GM21381 (cell line): ENCODE data around the gene NSUN2.
"Not testable (repeated sequence)": the region's sequence is repeated elsewhere in the genome, so short reads cannot be mapped to it uniquely, and the experiment has no call there.

Source experiments
- ATAC-seq: cut with Tn5 transposase; IDR thresholded peaks from one replicate; pipeline ENCODE4 v1.9.1; 2021; ENCODE audit warnings: mild to moderate bottlenecking, moderate library complexity; ENCODE audit not compliant: unreplicated experiment

Gene NSUN2

DNA sequence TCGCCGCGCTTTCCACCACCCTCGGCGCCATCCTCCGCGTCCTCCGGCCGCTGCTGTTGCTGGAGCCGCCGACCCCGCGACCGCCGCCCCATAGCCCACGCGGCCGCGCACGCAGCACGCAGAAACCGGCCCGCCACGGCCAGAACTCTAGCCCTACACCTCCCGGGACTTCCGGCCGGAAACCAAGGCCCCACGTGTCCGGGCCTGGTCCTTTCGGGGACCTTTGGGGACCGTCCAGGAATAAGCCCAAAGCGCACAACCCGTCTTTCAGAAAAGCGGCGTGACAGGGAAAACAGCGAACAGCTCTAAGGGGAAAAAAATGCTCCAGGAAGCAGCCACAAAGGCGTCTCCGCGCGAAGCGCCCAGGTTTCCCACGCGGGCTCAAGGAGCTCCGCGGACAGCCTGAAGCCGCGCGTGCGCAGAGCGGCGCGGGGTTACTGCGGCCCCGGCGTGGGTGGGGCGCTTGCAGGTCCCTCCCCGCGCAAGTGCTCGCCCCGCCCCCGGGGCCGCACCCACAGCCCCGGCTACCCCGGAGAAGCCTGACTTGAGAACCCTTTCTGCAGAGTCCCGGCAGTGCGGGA is at the start of gene NSUN2, which contains the start of gene SRD5A1:
Gene NSUN2, minus strand, starts transcription at position 157 of the 581 bp plus-strand sequence. Its CDS starts 65 bp downstream, at position 92.
Gene SRD5A1, plus strand, starts transcription at position 553 of the 581 bp plus-strand sequence. CDS start 137 bp downstream, outside the sequence.
- ATAC-seq = peak; percentile 85

DNA sequence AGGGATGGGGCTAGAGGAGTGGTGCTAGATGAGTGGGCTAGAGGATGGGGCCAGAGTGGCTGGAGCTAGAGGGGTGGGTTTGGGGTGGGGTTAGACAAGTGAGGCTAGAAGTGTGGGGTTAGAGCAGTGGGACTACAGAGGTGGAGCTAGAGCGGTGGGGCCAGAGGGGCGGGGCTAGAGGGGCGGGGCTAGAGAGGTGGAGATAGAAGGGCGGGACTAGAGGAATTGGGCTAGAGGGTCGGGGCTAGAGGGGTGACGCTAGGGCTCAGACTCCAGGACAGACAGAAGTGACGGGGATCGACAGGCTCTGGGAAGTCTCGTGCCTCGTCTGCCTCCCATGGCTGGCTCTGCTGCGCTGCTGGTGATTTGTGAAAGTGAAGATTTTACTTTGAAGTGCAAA is 49.4 kb upstream of the NSUN2 start:
- ATAC-seq = no peak

DNA sequence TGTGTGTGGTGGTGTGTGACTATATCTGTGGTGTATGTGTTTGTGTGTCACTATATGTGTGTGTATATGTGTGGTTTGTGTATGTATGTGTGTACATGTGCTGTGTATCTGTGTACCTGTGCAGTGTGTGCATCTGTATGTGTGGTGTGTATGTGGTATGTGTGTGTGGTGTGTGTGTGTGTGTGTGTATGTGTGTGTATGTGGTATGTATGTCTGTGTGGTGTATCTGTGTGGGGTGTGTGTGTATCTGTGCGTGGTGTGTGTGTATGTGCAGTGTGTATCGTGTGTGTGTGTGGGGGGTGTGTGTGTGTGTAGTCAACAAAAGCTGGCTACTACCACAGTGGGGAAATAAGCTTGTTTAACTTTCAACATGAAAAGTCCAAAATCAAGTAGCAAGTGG is 48.8 kb upstream of the NSUN2 start:
- ATAC-seq = no peak

GRCh38 chr5:6680922-6681321 is 48.1 kb upstream of the NSUN2 start:
- ATAC-seq = no peak

DNA sequence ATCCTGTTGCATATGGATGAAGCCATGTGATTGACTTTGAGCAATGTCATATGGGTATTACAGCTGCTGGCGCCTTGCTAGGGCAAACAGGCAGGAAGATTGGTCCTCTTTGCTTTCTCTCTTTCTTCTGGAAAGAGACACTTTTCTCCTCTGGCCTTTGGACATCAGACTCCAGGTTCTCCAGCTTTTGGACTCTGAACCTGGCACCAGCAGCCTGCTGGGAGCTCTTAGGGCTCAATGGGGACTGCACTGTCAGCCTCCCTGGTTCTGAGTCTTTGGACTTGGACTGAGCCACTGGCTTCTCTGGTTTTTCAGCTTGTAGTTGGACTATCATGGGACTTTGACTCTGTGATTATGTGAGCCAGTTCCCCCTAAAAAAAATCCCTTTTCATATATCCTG is 45.5 kb upstream of the NSUN2 start:
- no peak for ATAC-seq

DNA sequence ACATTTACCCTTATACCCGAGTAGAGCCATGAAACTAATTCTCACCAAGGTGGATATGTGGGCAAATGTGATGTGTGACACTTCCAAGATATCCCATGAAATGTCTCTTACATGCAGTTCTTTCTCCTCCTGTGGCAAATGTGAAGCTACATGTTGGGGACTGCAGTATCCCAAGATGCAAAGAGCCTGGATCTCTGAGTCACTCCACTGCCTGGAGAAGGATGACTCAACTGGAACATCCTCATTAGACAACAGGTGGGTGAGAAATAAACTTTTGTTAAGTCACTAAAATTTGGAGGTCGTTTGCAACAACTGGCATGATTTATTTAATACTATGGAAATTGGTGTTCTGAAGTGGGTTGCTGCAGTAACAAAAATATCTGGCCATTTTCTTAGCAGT is 43.9 kb upstream of the NSUN2 start:
- no peak for ATAC-seq

- no peak for ATAC-seq
Observed at GRCh38 chr5:6675784-6676491, 43.1 kb upstream of the NSUN2 start.

- ATAC-seq = no peak
Observed at GRCh38 chr5:6674886-6675285, 42.0 kb upstream of the NSUN2 start.

GRCh38 chr5:6674421-6674820 is 41.6 kb upstream of the NSUN2 start:
- ATAC-seq = no peak

- no peak for ATAC-seq
Observed at GRCh38 chr5:6673963-6674362, 41.1 kb upstream of the NSUN2 start.

DNA sequence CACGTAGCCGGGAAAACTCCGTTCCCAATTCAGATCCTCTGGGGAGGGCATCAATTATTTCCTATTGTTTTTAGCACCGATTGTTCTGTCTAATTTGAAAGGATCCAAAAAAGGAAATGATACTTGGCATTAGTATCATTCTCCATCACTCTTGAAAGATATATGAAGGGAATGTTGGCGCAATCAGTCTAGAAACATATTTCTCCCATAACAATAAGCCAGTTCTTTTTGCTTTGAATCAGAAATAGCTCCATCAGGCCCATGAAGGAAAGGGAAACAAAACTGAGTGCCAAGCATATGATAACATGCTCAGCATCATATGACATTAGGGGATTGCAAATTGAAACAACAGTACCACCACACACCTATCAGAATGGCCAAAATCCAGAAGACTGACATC is 40.2 kb upstream of the NSUN2 start:
- ATAC-seq = no peak

GRCh38 chr5:6668717-6669116 is 35.9 kb upstream of the NSUN2 start:
- ATAC-seq = not testable (repeated sequence)

- ATAC-seq = no peak
Observed at GRCh38 chr5:6667648-6668047, 34.8 kb upstream of the NSUN2 start.

- no peak for ATAC-seq
Observed at GRCh38 chr5:6666762-6667161, 33.9 kb upstream of the NSUN2 start.

DNA sequence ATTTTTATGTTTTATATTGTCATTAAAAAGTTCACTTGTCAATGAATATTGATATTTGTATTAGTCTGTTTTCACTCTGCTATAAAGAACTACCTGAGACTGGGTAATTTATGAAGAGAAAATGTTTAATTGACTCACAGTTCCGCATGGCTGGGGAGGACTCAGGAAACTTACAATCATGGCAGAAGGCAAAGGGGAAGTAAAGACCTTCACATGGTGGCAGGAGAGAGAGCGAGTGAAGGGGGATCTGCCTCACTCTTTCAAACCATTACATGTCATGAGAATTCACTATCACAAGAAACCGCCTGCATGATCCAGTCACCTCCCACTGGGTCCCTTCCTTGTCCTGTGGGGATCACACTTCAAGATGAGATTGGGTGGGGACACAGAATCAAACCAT is 27.8 kb upstream of the NSUN2 start:
- peak; percentile 40 for ATAC-seq

DNA sequence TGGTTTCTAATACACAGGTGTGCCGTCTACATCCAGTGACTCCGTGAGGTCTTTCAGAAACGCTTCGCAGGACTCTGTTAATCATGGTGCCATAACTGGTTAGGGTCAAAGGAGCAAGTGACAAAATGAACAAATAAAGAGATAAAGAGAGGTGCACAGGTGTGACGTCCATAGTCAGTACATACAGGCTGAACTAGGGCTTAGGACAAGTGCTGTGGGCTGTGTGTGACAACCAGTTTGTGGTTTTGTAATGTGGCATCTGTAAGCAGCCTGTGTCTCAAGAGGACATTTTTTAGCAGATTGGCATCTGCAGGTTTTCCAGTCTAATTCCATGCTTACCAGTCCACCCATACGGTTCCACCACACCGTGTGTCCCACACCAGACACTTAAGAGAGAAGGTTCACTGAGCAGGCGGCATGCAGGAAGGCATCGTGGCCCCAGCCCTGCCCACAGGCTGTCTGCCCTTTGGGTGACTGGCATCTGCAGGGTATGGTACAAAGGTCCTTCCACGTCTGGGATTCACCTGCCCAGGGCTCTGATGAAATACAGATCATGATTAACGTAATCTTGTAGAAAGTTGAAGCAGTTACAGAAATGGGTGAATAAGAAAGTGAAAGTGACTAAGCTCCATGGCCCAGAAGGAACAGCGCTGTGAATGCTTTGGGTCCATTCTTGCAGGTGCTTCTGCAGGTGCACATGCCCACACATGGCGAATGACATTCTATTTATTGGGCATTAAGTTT is 27.3 kb upstream of the NSUN2 start:
- peak; percentile 64 for ATAC-seq

DNA sequence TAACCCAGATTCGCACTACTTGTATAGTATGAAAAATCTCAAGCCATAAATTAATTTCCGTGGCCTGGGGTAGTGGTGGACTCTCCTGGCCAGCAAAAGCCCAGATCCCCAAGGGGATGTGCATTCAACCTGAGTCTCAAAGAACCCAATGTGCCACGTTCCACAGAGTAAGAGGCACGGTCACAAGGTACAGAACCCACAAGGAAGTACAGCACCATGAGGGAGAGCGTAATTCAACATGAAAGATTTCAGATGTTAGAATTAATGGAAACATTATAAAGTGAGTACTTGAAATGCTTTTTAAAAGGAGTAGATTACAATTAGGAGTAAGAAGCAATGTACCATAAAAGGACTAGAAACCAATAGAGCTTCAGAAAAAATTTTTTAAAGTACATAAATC is 23.8 kb upstream of the NSUN2 start:
- no peak for ATAC-seq

GRCh38 chr5:6655432-6655831 is 22.6 kb upstream of the NSUN2 start:
- no peak for ATAC-seq

DNA sequence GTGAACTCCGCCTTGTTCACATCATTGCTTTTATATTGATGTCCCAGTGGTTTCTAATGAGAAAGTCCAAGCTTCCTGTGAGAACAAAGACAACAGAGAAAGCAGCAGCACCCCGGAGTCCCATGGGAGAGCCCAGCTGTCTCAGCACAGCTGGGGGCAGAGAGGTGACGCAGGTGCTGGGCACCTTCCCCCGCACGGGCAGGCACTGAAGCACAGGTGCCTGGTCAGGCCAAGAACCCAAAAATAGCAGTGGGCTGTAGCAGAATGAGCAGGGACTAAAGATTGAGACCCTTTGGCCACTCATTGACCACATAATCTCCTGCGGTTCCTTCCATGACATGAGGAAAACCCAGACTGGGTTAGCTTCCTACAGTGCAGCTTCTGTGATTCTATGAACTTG is 19.2 kb upstream of the NSUN2 start:
- ATAC-seq = peak; percentile 94

DNA sequence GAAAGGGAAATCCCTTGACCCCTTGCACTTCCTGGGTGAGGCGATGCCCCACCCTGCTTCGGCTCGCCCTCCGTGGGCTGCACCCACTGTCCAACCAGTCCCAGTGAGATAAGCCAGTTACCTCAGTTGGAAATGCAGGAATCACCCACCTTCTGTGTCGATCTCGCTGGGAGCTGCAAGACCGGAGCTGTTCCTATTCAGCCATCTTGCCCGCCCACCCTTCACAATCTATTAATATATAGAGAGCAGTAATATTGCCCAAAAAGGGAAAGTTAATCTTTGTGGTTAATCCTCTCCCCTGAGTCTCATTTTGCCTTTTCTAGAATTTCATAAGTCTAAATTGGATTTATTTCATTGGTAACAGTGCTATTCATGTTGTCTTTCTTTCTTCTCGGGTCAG is 16.8 kb upstream of the NSUN2 start:
- ATAC-seq = no peak

GRCh38 chr5:6649186-6649585 is 16.3 kb upstream of the NSUN2 start:
- no peak for ATAC-seq
